Nephron (organoid): ENCODE data around the gene NIM1K.

ENCODE experiments used
- H3K27ac Mint-ChIP-seq, 3 experiments: 2 replicates each; pipeline ENCODE4 v1.8.0; 2020; ENCODE audit warnings: mixed read lengths in 3 of 3, mild to moderate bottlenecking in 2 of 3, moderate library complexity in 1 of 3
- H3K27me3 Mint-ChIP-seq: 2 replicates; pipeline ENCODE4 v1.8.0; 2021; ENCODE audit warnings: low read depth, mild to moderate bottlenecking, moderate library complexity, mixed read lengths
- H3K36me3 Mint-ChIP-seq: 2 replicates; pipeline ENCODE4 v1.8.0; 2020; ENCODE audit warnings: low read depth, mixed read lengths
- H3K4me1 Mint-ChIP-seq: 2 replicates; pipeline ENCODE4 v1.8.0; 2020; ENCODE audit warnings: mixed read lengths
- H3K4me3 Mint-ChIP-seq, 3 experiments: 2 replicates each; pipeline ENCODE4 v1.8.0; 2020; ENCODE audit warnings: mild to moderate bottlenecking in 3 of 3, mixed read lengths in 3 of 3, moderate library complexity in 2 of 3
- H3K9me3 Mint-ChIP-seq: 2 replicates; pipeline ENCODE4 v1.8.0; 2020; ENCODE audit warnings: mixed read lengths
- CTCF ChIP-seq, 3 experiments: fragments of 200-600 bp; sonication (generic); IDR thresholded peaks; one replicate each; pipeline ENCODE4 v1.5.0; 2021; ENCODE audit warnings: antibody characterized with exemption in 3 of 3; ENCODE audit not compliant: unreplicated experiment in 3 of 3

The NIM1K gene

DNA sequence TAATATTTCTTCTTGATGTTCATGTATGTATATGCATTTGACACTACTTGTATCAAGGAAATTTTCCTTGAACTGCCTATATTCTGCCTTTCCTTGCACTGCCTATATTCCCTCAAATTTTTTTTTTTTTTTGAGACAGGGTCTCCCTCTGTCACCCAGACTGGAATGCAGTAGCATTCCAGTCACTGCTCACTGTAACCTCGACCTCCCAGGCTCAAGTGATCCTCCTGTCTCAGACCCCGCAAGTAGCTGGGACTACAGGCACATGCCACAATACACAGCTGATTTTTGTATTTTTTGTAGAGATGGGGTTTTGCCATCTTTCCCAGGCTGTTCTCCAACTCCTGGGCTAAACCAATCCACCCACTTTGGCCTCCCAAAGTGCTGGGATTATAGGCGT lies 117.1 kb downstream of the NIM1K start:
- peaks cover 66% of the 10 kb centered on the region for H3K4me1 Mint-ChIP-seq
- H3K36me3 Mint-ChIP-seq = peaks cover 11% of the 10 kb centered on the region
- TF ChIP-seq CTCF (IDR thresholded peaks at IDR 0.05; ENCODE audit: unreplicated experiment in 3 of 3) = no peak
- H3K9me3 Mint-ChIP-seq = no peaks in the 10 kb centered on the region
- peak overlapping the region; percentile 8 to 85 (median 30) for H3K27ac Mint-ChIP-seq
- no peaks in the 10 kb centered on the region for H3K27me3 Mint-ChIP-seq
- peak overlapping the region; percentile 54 to 64 (median 55) for H3K4me3 Mint-ChIP-seq

DNA sequence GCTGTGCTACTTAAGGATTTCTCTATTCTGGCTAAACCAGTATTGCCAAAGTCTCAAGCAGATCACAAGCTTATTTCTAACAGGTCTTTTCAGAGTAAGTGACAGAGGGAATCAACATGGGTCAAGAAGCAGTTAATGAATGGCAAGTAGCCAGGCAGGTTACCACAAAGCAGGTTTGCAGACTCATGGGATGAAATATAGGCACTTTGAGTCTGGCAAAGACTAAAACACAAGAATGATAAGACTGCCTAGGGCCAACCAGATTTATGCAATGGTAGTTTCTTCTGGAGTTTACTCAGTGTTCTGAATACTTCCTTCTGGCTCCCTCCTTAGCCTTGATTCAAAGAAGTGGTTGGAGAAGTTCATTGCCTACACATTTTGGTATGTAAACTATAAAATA lies 117.6 kb downstream of the NIM1K start:
- Mint-ChIP-seq H3K9me3 (no peaks in the 10 kb centered on the region), H3K4me1 (peaks cover 71% of the 10 kb centered on the region), H3K36me3 (peaks cover 10% of the 10 kb centered on the region), H3K27me3 (no peaks in the 10 kb centered on the region), H3K4me3 (peak overlapping the region; percentile 55 to 64 (median 55)), H3K27ac (peak overlapping the region; percentile 8 to 85 (median 30))
- TF ChIP-seq CTCF (IDR thresholded peaks at IDR 0.05; ENCODE audit: unreplicated experiment in 3 of 3) = no peak

DNA sequence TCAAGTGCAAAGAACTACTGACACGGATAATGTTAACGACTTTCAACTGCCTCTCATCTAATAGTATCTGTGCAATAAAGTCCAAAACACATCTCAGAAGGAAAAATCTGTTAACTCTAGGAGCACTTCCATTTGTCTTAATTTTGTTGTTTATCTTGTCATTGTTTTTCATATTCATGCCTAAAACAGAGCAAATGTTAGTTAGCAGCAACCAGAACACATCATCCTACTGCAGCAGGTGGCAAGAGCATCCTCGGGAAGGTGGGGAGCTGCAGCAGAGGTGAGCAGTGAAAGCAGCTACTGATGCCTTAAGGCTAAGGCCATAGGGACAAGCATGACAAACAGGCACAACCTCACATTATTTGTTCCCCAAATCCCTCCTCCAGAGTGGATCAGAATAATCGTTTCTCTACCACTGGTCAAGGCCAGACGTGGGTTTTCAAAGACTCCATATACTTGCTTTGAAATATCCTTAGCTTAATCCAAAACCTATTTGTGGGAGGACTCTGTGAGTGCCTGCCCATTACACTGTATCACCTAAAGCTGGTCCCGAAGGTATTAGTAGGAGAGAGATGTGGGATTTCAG lies 120.1 kb downstream of the NIM1K start:
- H3K27ac Mint-ChIP-seq = peak overlapping the region; percentile 85 to 93 (median 92)
- no peaks in the 10 kb centered on the region for H3K27me3 Mint-ChIP-seq
- H3K4me3 Mint-ChIP-seq = peak overlapping the region; percentile 94 to 99 (median 98)
- peaks cover 5% of the 10 kb centered on the region for H3K36me3 Mint-ChIP-seq
- peaks cover 67% of the 10 kb centered on the region for H3K4me1 Mint-ChIP-seq
- no peaks in the 10 kb centered on the region for H3K9me3 Mint-ChIP-seq
- TF ChIP-seq CTCF (IDR thresholded peaks at IDR 0.05; ENCODE audit: unreplicated experiment in 3 of 3) = no peak

GRCh38 chr5:43312699-43313034 lies 120.6 kb downstream of the NIM1K start:
- Mint-ChIP-seq H3K4me1 (peaks cover 66% of the 10 kb centered on the region), H3K4me3 (peak overlapping the region; percentile 94 to 99 (median 98)), H3K36me3 (peaks cover 3% of the 10 kb centered on the region), H3K27me3 (no peaks in the 10 kb centered on the region), H3K9me3 (no peaks in the 10 kb centered on the region), H3K27ac (peak overlapping the region; percentile 85 to 93 (median 92))
- no peak for TF ChIP-seq CTCF (IDR thresholded peaks at IDR 0.05; ENCODE audit: unreplicated experiment in 3 of 3)

DNA sequence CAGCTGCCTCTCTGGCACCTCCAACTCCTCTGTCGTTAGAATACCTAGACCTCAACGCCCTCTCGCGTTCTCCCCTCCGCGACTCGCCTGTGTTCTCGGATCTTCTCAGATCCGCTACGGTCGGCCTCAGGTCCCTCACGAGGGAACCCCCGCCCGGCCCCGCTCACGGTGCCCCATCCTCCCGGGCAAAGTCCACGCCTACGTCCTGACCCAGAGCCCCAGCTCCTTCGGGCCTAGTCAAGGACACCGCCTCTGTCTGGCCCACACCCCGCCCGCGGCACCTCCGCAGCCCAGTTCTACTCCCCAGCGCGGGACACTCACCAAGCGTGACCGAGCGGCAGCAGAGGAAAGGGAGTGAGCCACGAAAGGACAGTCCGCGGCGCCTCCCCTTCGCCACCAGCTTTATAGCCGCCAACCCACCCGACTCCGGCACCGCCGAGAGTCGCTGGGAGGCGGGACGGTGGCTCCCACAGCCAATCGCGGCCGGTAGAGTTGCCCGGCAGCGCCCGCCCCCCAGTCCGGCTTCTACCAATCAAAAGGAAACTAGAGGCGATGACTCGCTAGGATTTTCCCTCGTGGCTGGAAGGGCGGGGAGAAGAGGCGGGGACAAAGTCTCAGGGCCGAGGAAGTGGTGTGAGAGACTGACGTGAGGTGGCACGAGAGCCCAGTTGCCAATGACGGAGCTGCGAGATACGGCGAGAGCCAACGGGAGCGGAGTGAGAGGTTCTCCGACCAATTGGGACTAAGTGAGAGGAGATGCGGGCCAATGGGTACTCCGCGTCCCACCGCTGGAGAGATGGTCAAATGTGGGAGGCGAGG lies 121.2 kb downstream of the NIM1K start, which contains the start of gene HMGCS1:
HMGCS1 (minus strand) TSS at position 378 of the 819 bp plus-strand sequence. CDS start 14,447 bp downstream, outside the sequence.
- H3K27ac Mint-ChIP-seq = peak within 1 kb of the TSS; percentile 85 to 93 (median 92)
- no peaks in the 10 kb centered on the region for H3K9me3 Mint-ChIP-seq
- no peaks in the 10 kb centered on the region for H3K27me3 Mint-ChIP-seq
- H3K36me3 Mint-ChIP-seq = peaks cover 3% of the 10 kb centered on the region
- no peak for TF ChIP-seq CTCF (IDR thresholded peaks at IDR 0.05; ENCODE audit: unreplicated experiment in 3 of 3)
- peaks cover 61% of the 10 kb centered on the region for H3K4me1 Mint-ChIP-seq
- H3K4me3 Mint-ChIP-seq = peak within 1 kb of the TSS; percentile 94 to 99 (median 98)
